WTC11 (cell line): ENCODE data around the gene HPSE2. TPM values are rescaled to one million over a fixed set of nuclear protein-coding genes. Genes with fewer than 3 reads are reported as not detected.

Source experiments
- ATAC-seq: fragments of 200-7000 bp; cut with Tn5 transposase; 2 replicates; pipeline ENCODE4 v1.10.0; 2021; ENCODE audit warnings: mild to moderate bottlenecking, moderate library complexity
- CTCF ChIA-PET: fragments of 300-600 bp; sonication (Branson Sonifier 250); formaldehyde crosslinking; loops from one replicate; lab custom pipeline; 2021; ENCODE audit warnings: antibody characterized with exemption; lab: Charles Lee
- POLR2A ChIA-PET: fragments of 350-600 bp; sonication (Branson Sonifier 250); formaldehyde crosslinking; loops from one replicate; lab custom pipeline; 2021; ENCODE audit warnings: antibody characterized with exemption; lab: Charles Lee
- DNase-seq: peaks from one replicate; pipeline ENCODE4 v3.0.0; 2021; ENCODE audit warnings: low spot score
- H3K27ac Mint-ChIP-seq: 2 replicates; pipeline ENCODE4 v1.8.0; 2021; ENCODE audit warnings: mixed read lengths
- H3K27me3 Mint-ChIP-seq: 2 replicates; pipeline ENCODE4 v1.8.0; 2021; ENCODE audit warnings: low read depth, mild to moderate bottlenecking, moderate library complexity, mixed read lengths
- H3K36me3 Mint-ChIP-seq: 2 replicates; pipeline ENCODE4 v1.8.0; 2021; ENCODE audit warnings: mixed read lengths
- H3K4me1 Mint-ChIP-seq: 2 replicates; pipeline ENCODE4 v1.8.0; 2022; ENCODE audit warnings: mixed read lengths
- H3K4me3 Mint-ChIP-seq: 2 replicates; pipeline ENCODE4 v1.8.0; 2021; ENCODE audit warnings: mild to moderate bottlenecking, moderate library complexity, mixed read lengths
- H3K9me3 Mint-ChIP-seq: 2 replicates; pipeline ENCODE4 v1.8.0; 2021; ENCODE audit warnings: mixed read lengths
- CBFB ChIP-seq: sonication (generic); formaldehyde crosslinking; IDR thresholded peaks from 2 replicates; pipeline ENCODE4 v1.8.1; 2022; ENCODE audit warnings: mild to moderate bottlenecking, low read depth, missing genetic modification reagents
- ELF4 ChIP-seq: sonication (generic); formaldehyde crosslinking; IDR thresholded peaks from 2 replicates; pipeline ENCODE4 v1.8.1; 2022; ENCODE audit warnings: low read depth, mild to moderate bottlenecking, moderate library complexity, missing genetic modification reagents
- EMX1 ChIP-seq: fragments of 250-450 bp; sonication (Bioruptor Pico); IDR thresholded peaks from 2 replicates; pipeline ENCODE4 v1.8.0; 2021; ENCODE audit warnings: mild to moderate bottlenecking
- GABPB1 ChIP-seq: sonication (generic); formaldehyde crosslinking; IDR thresholded peaks from 2 replicates; pipeline ENCODE4 v1.8.1; 2023; ENCODE audit warnings: mild to moderate bottlenecking, missing genetic modification reagents
- GRHL2 ChIP-seq: fragments of 250-450 bp; sonication (Bioruptor Pico); IDR thresholded peaks from 2 replicates; pipeline ENCODE4 v1.8.0; 2022; ENCODE audit warnings: mild to moderate bottlenecking, moderate library complexity; ENCODE audit not compliant: insufficient replicate concordance, severe bottlenecking
- HMGA2 ChIP-seq: fragments of 250-450 bp; sonication (Bioruptor Pico); IDR thresholded peaks from 2 replicates; pipeline ENCODE4 v1.4.0; 2021; ENCODE audit warnings: mild to moderate bottlenecking, moderate library complexity
- JAZF1 ChIP-seq: fragments of 250-450 bp; sonication (Bioruptor Pico); IDR thresholded peaks from 2 replicates; pipeline ENCODE4 v1.9.0; 2021; ENCODE audit warnings: moderate library complexity, mild to moderate bottlenecking, inconsistent platforms
- KAT7 ChIP-seq: sonication (generic); formaldehyde crosslinking; IDR thresholded peaks from 2 replicates; pipeline ENCODE4 v1.8.1; 2023; ENCODE audit warnings: missing genetic modification reagents, mild to moderate bottlenecking, borderline replicate concordance
- MXD4 ChIP-seq: fragments of 250-450 bp; sonication (Bioruptor Pico); IDR thresholded peaks from 2 replicates; pipeline ENCODE4 v1.8.0; 2021; ENCODE audit warnings: mild to moderate bottlenecking, moderate library complexity, borderline replicate concordance
- MYBL2 ChIP-seq: sonication (generic); formaldehyde crosslinking; IDR thresholded peaks from 2 replicates; pipeline ENCODE4 v1.8.1; 2023; ENCODE audit warnings: mild to moderate bottlenecking, moderate library complexity, missing genetic modification reagents
- SOX15 ChIP-seq: fragments of 250-450 bp; sonication (Bioruptor Pico); IDR thresholded peaks from 2 replicates; pipeline ENCODE4 v1.9.0; 2021; ENCODE audit warnings: mild to moderate bottlenecking
- SP1 ChIP-seq: sonication (generic); formaldehyde crosslinking; conservative IDR thresholded peaks from 2 replicates; pipeline ENCODE4 v1.8.1; 2022; ENCODE audit warnings: missing genetic modification reagents
- TCF7 ChIP-seq: sonication (generic); formaldehyde crosslinking; IDR thresholded peaks from 2 replicates; pipeline ENCODE4 v1.8.0; 2022; ENCODE audit warnings: mild to moderate bottlenecking, low read depth, missing genetic modification reagents, moderate library complexity
- ZNF232 ChIP-seq: sonication (generic); formaldehyde crosslinking; IDR thresholded peaks from 2 replicates; pipeline ENCODE4 v1.8.0; 2022; ENCODE audit warnings: mild to moderate bottlenecking, missing genetic modification reagents
- ZNF263 ChIP-seq: sonication (generic); formaldehyde crosslinking; IDR thresholded peaks from 2 replicates; pipeline ENCODE4 v1.8.1; 2022; ENCODE audit warnings: low read depth, mild to moderate bottlenecking, moderate library complexity, missing genetic modification reagents
- ZNF396 ChIP-seq: fragments of 250-450 bp; sonication (Bioruptor Pico); IDR thresholded peaks from 2 replicates; pipeline ENCODE4 v1.8.0; 2021; ENCODE audit warnings: mild to moderate bottlenecking, moderate library complexity, borderline replicate concordance
- ZNF671 ChIP-seq: fragments of 250-450 bp; sonication (Bioruptor Pico); IDR thresholded peaks from 2 replicates; pipeline ENCODE4 v1.8.0; 2021; ENCODE audit warnings: mild to moderate bottlenecking
- total RNA-seq: library from RNA; stranded (reverse); gene quantifications from 3 replicates; pipeline ENCODE4 v1.2.3, GENCODE V29; 2021
- TF ChIP-seq, protein P1 (sequence below): sonication (generic); formaldehyde crosslinking; IDR thresholded peaks from 2 replicates; pipeline ENCODE4 v1.8.1; 2023; ENCODE audit warnings: mild to moderate bottlenecking, missing genetic modification reagents, borderline replicate concordance
- TF ChIP-seq, protein P2 (sequence below): fragments of 250-450 bp; sonication (Bioruptor Pico); IDR thresholded peaks from 2 replicates; pipeline ENCODE4 v1.9.0; 2021; ENCODE audit warnings: mild to moderate bottlenecking
- TF ChIP-seq, protein P3 (sequence below): sonication (generic); formaldehyde crosslinking; IDR thresholded peaks from 2 replicates; pipeline ENCODE4 v1.8.1; 2023; ENCODE audit warnings: mild to moderate bottlenecking, missing genetic modification reagents, moderate library complexity
- TF ChIP-seq, protein P4 (sequence below): fragments of 250-450 bp; sonication (Bioruptor Pico); IDR thresholded peaks from 2 replicates; pipeline ENCODE4 v2.1.2; 2022; ENCODE audit warnings: mild to moderate bottlenecking, moderate library complexity
- TF ChIP-seq, protein P5 (sequence below): sonication (generic); formaldehyde crosslinking; IDR thresholded peaks from 2 replicates; pipeline ENCODE4 v1.8.1; 2022; ENCODE audit warnings: missing genetic modification reagents, borderline replicate concordance
- TF ChIP-seq, protein P6 (sequence below): fragments of 250-450 bp; sonication (Bioruptor Pico); IDR thresholded peaks from 2 replicates; pipeline ENCODE4 v1.9.0; 2021; ENCODE audit warnings: mild to moderate bottlenecking

HPSE2 gene
- total RNA-seq, 1 experiment from 2014 or later: 0.66 TPM

DNA sequence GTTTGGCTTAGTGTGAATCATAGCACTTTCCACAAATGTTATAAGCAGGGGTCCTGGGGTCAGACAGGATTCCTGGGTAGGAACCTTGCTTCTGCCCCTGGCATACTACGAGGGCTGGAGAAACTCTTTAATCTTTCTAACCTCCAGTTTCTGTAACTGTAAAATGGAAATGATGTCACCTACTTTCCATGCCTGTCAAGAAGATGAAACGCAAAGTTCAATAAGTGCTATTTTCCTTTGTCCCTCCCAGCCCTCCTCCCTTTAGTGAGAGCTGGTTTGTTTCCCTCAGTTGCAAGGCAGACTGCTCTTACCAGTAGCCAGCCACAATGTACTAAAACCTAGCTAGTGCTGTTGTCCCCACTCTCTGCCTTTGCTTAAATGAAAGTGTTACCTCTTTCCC lies 671.8 kb downstream of the HPSE2 start (continued):
- TF ChIP-seq, protein P1, sequence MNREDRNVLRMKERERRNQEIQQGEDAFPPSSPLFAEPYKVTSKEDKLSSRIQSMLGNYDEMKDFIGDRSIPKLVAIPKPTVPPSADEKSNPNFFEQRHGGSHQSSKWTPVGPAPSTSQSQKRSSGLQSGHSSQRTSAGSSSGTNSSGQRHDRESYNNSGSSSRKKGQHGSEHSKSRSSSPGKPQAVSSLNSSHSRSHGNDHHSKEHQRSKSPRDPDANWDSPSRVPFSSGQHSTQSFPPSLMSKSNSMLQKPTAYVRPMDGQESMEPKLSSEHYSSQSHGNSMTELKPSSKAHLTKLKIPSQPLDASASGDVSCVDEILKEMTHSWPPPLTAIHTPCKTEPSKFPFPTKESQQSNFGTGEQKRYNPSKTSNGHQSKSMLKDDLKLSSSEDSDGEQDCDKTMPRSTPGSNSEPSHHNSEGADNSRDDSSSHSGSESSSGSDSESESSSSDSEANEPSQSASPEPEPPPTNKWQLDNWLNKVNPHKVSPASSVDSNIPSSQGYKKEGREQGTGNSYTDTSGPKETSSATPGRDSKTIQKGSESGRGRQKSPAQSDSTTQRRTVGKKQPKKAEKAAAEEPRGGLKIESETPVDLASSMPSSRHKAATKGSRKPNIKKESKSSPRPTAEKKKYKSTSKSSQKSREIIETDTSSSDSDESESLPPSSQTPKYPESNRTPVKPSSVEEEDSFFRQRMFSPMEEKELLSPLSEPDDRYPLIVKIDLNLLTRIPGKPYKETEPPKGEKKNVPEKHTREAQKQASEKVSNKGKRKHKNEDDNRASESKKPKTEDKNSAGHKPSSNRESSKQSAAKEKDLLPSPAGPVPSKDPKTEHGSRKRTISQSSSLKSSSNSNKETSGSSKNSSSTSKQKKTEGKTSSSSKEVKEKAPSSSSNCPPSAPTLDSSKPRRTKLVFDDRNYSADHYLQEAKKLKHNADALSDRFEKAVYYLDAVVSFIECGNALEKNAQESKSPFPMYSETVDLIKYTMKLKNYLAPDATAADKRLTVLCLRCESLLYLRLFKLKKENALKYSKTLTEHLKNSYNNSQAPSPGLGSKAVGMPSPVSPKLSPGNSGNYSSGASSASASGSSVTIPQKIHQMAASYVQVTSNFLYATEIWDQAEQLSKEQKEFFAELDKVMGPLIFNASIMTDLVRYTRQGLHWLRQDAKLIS (CRISPR knock-in tag): no peak
- TF ChIP-seq GRHL2 (CRISPR knock-in tag): no peak
- TF ChIP-seq, protein P2, sequence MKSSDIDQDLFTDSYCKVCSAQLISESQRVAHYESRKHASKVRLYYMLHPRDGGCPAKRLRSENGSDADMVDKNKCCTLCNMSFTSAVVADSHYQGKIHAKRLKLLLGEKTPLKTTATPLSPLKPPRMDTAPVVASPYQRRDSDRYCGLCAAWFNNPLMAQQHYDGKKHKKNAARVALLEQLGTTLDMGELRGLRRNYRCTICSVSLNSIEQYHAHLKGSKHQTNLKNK (CRISPR knock-in tag): no peak
- no peak for TF ChIP-seq GABPB1 (CRISPR knock-in tag)
- TF ChIP-seq, protein P3, sequence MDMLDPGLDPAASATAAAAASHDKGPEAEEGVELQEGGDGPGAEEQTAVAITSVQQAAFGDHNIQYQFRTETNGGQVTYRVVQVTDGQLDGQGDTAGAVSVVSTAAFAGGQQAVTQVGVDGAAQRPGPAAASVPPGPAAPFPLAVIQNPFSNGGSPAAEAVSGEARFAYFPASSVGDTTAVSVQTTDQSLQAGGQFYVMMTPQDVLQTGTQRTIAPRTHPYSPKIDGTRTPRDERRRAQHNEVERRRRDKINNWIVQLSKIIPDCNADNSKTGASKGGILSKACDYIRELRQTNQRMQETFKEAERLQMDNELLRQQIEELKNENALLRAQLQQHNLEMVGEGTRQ: no peak
- TF ChIP-seq ZNF671: no peak
- no peak for TF ChIP-seq ZNF396 (CRISPR knock-in tag)
- TF ChIP-seq MXD4 (CRISPR knock-in tag): no peak

DNA sequence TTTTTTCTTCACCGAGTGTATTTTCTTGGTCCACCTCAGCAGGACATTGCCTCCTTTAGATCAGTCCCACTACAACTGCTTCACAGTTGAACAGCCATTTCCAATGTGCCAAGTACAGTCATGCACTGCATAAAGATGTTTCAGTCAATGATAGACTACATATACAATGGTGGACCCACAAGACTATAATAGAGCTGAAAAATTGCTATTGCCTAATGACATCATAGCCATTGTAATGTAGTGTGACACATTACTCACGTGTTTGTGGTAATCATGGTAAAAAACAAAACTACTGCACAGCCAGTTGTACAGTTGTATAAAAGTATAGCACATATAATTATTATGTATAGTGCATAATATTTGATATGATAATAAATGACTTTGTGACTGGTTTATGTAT lies 675.1 kb downstream of the HPSE2 start:
- Mint-ChIP-seq H3K36me3 (no peaks in the 10 kb centered on the region), H3K27ac (no peak overlapping the region), H3K4me1 (no peaks in the 10 kb centered on the region), H3K9me3 (0 out of 2 replicates have a peak, but pooled peaks cover 3% of the 10 kb centered on the region), H3K4me3 (no peak overlapping the region), H3K27me3 (no peaks in the 10 kb centered on the region)
- no peak for TF ChIP-seq TCF7 (CRISPR knock-in tag)
- POLR2A ChIA-PET: no interaction called here
- ATAC-seq (no peak), DNase-seq (no peak)
- CTCF ChIA-PET: no interaction called here

DNA sequence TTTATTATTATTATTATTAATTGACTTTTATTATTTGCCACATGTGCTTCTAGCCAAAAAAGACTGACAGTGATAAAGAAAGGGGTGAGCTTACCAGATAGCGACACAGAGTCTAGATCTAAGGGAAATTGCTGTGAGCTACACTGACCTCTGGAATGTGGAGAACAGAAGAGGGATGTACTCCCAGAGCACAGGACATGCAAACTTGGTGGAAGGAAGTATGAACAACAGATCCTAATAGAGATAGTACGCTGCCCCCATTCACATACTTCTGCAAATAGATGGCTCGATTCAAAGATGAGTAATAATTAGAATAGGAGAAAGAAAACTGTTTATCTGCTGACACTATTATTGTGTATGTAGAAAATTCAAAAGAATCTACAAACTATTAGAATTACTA lies 679.6 kb downstream of the HPSE2 start:
- CTCF ChIA-PET: no interaction called here
- peaks cover 4% of the 10 kb centered on the region for H3K4me1 Mint-ChIP-seq
- DNase-seq (no peak), ATAC-seq (no peak)
- no peak overlapping the region for H3K27ac Mint-ChIP-seq
- H3K9me3 Mint-ChIP-seq: 0 out of 2 replicates have a peak, but pooled peaks cover 3% of the 10 kb centered on the region
- no peak overlapping the region for H3K4me3 Mint-ChIP-seq
- no peaks in the 10 kb centered on the region for H3K36me3 Mint-ChIP-seq
- no peaks in the 10 kb centered on the region for H3K27me3 Mint-ChIP-seq
- POLR2A ChIA-PET: no interaction called here
- TF ChIP-seq KAT7 (CRISPR knock-in tag) (no peak), TCF7 (CRISPR knock-in tag) (no peak), JAZF1 (CRISPR knock-in tag) (no peak), MYBL2 (CRISPR knock-in tag) (no peak), EMX1 (no peak), CBFB (CRISPR knock-in tag) (no peak), ELF4 (no peak), ZNF263 (CRISPR knock-in tag) (no peak), SOX15 (CRISPR knock-in tag) (no peak), SP1 (CRISPR knock-in tag) (no peak), HMGA2 (CRISPR knock-in tag) (no peak), ZNF232 (no peak)
- TF ChIP-seq, protein P4, sequence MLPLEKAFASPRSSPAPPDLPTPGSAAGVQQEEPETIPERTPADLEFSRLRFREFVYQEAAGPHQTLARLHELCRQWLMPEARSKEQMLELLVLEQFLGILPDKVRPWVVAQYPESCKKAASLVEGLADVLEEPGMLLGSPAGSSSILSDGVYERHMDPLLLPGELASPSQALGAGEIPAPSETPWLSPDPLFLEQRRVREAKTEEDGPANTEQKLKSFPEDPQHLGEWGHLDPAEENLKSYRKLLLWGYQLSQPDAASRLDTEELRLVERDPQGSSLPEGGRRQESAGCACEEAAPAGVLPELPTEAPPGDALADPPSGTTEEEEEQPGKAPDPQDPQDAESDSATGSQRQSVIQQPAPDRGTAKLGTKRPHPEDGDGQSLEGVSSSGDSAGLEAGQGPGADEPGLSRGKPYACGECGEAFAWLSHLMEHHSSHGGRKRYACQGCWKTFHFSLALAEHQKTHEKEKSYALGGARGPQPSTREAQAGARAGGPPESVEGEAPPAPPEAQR (CRISPR knock-in tag): no peak
- TF ChIP-seq, protein P5, sequence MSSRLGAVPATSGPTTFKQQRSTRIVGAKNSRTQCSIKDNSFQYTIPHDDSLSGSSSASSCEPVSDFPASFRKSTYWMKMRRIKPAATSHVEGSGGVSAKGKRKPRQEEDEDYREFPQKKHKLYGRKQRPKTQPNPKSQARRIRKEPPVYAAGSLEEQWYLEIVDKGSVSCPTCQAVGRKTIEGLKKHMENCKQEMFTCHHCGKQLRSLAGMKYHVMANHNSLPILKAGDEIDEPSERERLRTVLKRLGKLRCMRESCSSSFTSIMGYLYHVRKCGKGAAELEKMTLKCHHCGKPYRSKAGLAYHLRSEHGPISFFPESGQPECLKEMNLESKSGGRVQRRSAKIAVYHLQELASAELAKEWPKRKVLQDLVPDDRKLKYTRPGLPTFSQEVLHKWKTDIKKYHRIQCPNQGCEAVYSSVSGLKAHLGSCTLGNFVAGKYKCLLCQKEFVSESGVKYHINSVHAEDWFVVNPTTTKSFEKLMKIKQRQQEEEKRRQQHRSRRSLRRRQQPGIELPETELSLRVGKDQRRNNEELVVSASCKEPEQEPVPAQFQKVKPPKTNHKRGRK (CRISPR knock-in tag): no peak
- TF ChIP-seq, protein P6, sequence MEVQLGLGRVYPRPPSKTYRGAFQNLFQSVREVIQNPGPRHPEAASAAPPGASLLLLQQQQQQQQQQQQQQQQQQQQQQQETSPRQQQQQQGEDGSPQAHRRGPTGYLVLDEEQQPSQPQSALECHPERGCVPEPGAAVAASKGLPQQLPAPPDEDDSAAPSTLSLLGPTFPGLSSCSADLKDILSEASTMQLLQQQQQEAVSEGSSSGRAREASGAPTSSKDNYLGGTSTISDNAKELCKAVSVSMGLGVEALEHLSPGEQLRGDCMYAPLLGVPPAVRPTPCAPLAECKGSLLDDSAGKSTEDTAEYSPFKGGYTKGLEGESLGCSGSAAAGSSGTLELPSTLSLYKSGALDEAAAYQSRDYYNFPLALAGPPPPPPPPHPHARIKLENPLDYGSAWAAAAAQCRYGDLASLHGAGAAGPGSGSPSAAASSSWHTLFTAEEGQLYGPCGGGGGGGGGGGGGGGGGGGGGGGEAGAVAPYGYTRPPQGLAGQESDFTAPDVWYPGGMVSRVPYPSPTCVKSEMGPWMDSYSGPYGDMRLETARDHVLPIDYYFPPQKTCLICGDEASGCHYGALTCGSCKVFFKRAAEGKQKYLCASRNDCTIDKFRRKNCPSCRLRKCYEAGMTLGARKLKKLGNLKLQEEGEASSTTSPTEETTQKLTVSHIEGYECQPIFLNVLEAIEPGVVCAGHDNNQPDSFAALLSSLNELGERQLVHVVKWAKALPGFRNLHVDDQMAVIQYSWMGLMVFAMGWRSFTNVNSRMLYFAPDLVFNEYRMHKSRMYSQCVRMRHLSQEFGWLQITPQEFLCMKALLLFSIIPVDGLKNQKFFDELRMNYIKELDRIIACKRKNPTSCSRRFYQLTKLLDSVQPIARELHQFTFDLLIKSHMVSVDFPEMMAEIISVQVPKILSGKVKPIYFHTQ: no peak
- TF ChIP-seq, protein P3: no peak
